Measurements from ENCODE around the gene USP17L29.
"Not testable (repeated sequence)": the region's sequence is repeated elsewhere in the genome, so short reads cannot be mapped to it uniquely, and the experiment has no call there.

Gene USP17L29

GRCh38 chr4:9353338-9353737 is at the start of gene USP17L29:
Gene USP17L29, plus strand, starts transcription at chr4:9353638. Its CDS starts 0 bp downstream, at chr4:9353638.
- DNase-seq: not testable (repeated sequence)

DNA sequence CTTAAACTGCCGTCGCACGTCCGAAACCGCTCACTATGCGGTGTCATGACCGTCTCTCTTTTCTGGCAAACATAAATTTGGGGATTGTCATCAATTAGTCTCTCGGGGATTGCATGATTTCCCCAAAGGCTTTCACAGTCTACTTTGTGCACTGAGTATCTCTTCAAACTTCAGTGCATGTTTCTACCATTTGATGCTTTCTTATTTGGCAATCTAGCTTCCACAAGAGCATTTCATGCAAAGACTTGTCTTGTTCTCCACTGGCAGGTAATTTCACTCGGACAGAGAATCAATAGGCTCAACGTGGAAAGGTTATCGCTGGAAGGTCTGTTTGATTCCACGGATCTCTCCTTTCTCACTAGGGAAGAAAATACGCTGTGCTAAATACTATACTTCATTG is 29.2 kb upstream of the USP17L29 start:
- DNase-seq: not testable (repeated sequence)

DNA sequence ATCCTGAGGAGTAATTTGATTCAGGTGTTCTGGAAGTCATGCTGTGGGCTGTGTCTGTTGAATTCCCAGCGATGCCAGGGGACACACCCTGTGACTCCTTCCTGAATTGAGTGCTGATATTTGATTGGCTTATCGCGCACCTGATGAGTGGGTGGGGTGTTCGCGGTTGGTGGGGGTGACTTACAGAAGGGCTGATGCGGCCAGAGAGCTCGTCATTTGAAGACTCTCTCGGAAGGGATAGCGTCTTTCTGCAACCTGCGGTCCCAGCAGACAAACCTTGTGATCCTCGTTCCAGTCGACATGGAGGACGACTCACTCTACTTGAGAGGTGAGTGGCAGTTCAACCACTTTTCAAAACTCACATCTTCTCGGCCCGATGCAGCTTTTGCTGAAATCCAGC is 28.6 kb upstream of the USP17L29 start, which contains the start of gene USP17L24:
Gene USP17L24, plus strand, starts transcription at position 301 of the 400 bp plus-strand sequence. Its CDS starts 0 bp downstream, at position 301.
- DNase-seq: not testable (repeated sequence)

DNA sequence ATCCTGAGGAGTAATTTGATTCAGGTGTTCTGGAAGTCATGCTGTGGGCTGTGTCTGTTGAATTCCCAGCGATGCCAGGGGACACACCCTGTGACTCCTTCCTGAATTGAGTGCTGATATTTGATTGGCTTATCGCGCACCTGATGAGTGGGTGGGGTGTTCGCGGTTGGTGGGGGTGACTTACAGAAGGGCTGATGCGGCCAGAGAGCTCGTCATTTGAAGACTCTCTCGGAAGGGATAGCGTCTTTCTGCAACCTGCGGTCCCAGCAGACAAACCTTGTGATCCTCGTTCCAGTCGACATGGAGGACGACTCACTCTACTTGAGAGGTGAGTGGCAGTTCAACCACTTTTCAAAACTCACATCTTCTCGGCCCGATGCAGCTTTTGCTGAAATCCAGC is 23.8 kb upstream of the USP17L29 start, which contains the start of gene USP17L25:
Gene USP17L25, plus strand, starts transcription at position 301 of the 400 bp plus-strand sequence. Its CDS starts 0 bp downstream, at position 301.
- not testable (repeated sequence) for DNase-seq

GRCh38 chr4:9334358-9334757 is 19.1 kb upstream of the USP17L29 start, which contains the start of gene USP17L26:
Gene USP17L26, plus strand, starts transcription at chr4:9334658. Its CDS starts 0 bp downstream, at chr4:9334658.
- not testable (repeated sequence) for DNase-seq

DNA sequence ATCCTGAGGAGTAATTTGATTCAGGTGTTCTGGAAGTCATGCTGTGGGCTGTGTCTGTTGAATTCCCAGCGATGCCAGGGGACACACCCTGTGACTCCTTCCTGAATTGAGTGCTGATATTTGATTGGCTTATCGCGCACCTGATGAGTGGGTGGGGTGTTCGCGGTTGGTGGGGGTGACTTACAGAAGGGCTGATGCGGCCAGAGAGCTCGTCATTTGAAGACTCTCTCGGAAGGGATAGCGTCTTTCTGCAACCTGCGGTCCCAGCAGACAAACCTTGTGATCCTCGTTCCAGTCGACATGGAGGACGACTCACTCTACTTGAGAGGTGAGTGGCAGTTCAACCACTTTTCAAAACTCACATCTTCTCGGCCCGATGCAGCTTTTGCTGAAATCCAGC is 14.3 kb upstream of the USP17L29 start, which contains the start of gene USP17L5:
Gene USP17L5, plus strand, starts transcription at position 301 of the 400 bp plus-strand sequence. Its CDS starts 0 bp downstream, at position 301.
- DNase-seq: not testable (repeated sequence)

DNA sequence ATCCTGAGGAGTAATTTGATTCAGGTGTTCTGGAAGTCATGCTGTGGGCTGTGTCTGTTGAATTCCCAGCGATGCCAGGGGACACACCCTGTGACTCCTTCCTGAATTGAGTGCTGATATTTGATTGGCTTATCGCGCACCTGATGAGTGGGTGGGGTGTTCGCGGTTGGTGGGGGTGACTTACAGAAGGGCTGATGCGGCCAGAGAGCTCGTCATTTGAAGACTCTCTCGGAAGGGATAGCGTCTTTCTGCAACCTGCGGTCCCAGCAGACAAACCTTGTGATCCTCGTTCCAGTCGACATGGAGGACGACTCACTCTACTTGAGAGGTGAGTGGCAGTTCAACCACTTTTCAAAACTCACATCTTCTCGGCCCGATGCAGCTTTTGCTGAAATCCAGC is 9.6 kb upstream of the USP17L29 start, which contains the start of gene USP17L27:
Gene USP17L27, plus strand, starts transcription at position 301 of the 400 bp plus-strand sequence. Its CDS starts 0 bp downstream, at position 301.
- DNase-seq: not testable (repeated sequence)

GRCh38 chr4:9348593-9348992 is 4.8 kb upstream of the USP17L29 start, which contains the start of gene USP17L28:
Gene USP17L28, plus strand, starts transcription at chr4:9348893. Its CDS starts 0 bp downstream, at chr4:9348893.
- not testable (repeated sequence) for DNase-seq

GRCh38 chr4:9350866-9351265 is 2.6 kb upstream of the USP17L29 start:
- DNase-seq: not testable (repeated sequence)

- not testable (repeated sequence) for DNase-seq
Observed at GRCh38 chr4:9362829-9363228, 9.4 kb downstream of the USP17L29 start, which contains the start of gene USP17L30. Gene USP17L30, plus strand, starts transcription at chr4:9363129. Its CDS starts 0 bp downstream, at chr4:9363129.

DNA sequence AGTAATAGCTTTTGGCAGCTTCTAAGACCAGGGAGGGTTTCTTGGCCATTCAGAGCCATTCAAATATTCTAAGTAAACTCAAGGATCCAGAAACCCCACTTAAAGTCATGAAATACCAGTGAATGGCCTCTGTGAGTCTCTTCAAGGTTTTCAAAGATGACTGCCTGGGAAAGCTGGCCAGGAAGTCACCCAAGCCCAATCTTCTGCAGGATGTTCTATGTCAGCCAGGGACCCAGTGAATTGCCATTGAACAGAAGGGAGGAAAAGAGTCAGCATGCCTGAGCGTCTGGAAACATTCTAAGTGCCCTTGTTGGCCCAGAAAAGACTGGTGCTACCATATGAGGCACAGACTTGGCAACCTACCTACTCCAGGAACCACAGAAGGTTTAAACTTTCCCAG is 26.4 kb downstream of the USP17L29 start:
- not testable (repeated sequence) for DNase-seq

DNA sequence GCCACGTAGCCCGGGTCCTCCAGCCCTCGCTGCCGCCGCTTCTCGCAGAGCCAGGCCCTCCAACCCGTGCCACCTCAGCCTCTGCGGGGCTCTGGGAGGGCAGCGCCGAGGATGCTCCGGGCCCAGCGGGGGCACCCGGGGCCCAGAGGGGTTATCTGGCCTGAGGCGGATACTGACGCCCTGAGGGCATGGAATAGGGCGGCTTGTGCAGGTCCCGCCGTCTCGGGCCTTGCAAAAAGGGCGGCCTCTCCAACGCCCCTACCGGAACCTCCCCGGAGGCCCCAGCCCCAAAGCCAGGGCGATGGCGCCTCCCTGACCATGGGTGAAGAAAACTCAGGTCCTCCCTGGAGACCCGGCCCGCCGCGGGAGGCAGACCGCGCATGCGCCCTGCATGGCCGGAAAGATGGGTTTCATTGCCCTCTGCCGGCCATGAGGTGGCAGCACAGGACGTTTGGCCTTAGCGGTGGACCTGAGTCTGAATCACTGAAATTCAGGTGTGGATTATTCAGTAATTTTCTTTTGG is 27.6 kb downstream of the USP17L29 start:
- DNase-seq: not testable (repeated sequence)

GRCh38 chr4:9384126-9384525 is 30.7 kb downstream of the USP17L29 start:
- DNase-seq: no peak

DNA sequence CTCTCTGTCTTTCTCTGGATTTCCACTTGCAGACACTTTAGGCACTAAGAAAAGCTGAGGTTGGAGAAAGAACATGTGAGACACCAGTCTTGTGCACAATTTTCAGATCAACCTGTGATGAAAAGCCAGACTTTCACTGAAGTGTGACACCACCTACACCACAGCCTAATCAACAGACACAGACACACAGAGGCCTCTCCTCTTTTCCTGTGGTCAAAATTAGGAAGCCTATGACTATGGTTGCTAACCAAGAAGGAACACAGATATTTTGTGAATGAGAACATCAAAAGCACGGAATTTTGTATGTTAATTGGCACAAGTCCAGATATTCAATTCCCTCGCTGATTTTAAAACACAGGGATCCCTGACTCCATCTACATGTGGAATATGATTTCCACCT is 35.6 kb downstream of the USP17L29 start:
- not testable (repeated sequence) for DNase-seq

Measured in NCI-H2171 (cell line).